Lung (tissue), 12 donors: Measurements from ENCODE around the gene CSGALNACT2. TPM values are rescaled to one million over a fixed set of nuclear protein-coding genes. Genes with fewer than 3 reads are reported as not detected.

Experiments used
- ATAC-seq: fragments of 200-7000 bp; cut with Tn5 transposase; one replicate; pipeline ENCODE4 v1.9.1; 2020; ENCODE audit warnings: moderate number of reproducible peaks; ENCODE audit not compliant: insufficient read depth, low FRiP score
- DNase-seq, 3 donors: peaks; one replicate each; pipeline ENCODE4 v3.0.0-alpha.2; 2013 to 2017
- H3K27ac ChIP-seq, 2 donors: one replicate each; pipeline ENCODE4 v1.5.1; 2013; ENCODE audit warnings: mild to moderate bottlenecking in 2 of 2, moderate library complexity in 2 of 2, control low read depth in 1 of 2, inconsistent platforms in 1 of 2, low read depth in 1 of 2, low read length in 1 of 2
- H3K27me3 ChIP-seq, 3 donors: one replicate each; pipeline ENCODE4 v1.5.1; 2013; ENCODE audit warnings: low read length in 2 of 3; ENCODE audit not compliant: control insufficient read depth in 3 of 3, insufficient read depth in 3 of 3
- H3K36me3 ChIP-seq, 4 donors: one replicate each; pipeline ENCODE4 v1.5.1; 2013; ENCODE audit warnings: low read length in 4 of 4, mild to moderate bottlenecking in 1 of 4, moderate library complexity in 1 of 4; ENCODE audit not compliant: control insufficient read depth in 4 of 4, insufficient read depth in 4 of 4
- H3K4me1 ChIP-seq, 5 donors: one replicate each; pipeline ENCODE4 v1.5.1; 2013; ENCODE audit warnings: low read length in 5 of 5, mild to moderate bottlenecking in 2 of 5, moderate library complexity in 1 of 5; ENCODE audit not compliant: control insufficient read depth in 5 of 5, insufficient read depth in 5 of 5
- H3K4me3 ChIP-seq: one replicate; pipeline ENCODE4 v1.5.1; 2013; ENCODE audit warnings: mild to moderate bottlenecking, control low read depth, moderate library complexity
- H3K9ac ChIP-seq, 2 donors: one replicate each; pipeline ENCODE4 v1.5.1; 2013; ENCODE audit warnings: low read length in 2 of 2, control low read depth in 1 of 2; ENCODE audit not compliant: insufficient read depth in 1 of 2
- H3K9me3 ChIP-seq, 4 donors: one replicate each; pipeline ENCODE4 v1.5.1; 2013; ENCODE audit warnings: low read length in 3 of 4, mild to moderate bottlenecking in 1 of 4, moderate library complexity in 1 of 4; ENCODE audit not compliant: control insufficient read depth in 4 of 4, insufficient read depth in 3 of 4
- CTCF ChIP-seq: IDR thresholded peaks from 2 replicates; pipeline ENCODE4 v1.5.1; 2012; ENCODE audit warnings: mild to moderate bottlenecking; ENCODE audit errors: control extremely low read depth, extremely low read depth
- WGBS, 2 donors: extraction: QIAGEN DNeasy Blood & Tissue Kit; methylation state at CpG; one replicate each; pipeline ENCODE4 v1.1.7; 2013; 5-methylcytosine and 5-hydroxymethylcytosine counted together
- polyA plus RNA-seq, 2 donors: library from polyadenylated mRNA; stranded (reverse); fragments of 200-250 nt; gene quantifications; one replicate each; pipeline ENCODE4 v1.2.1, GENCODE V29; 2013
- total RNA-seq, 2 donors: library from RNA; depleted of rRNA in 1 of 2; stranded (reverse); fragments of >200 nt in 1 of 2; gene quantifications; one replicate each; pipeline ENCODE4 v1.2.1, GENCODE V29; 2014 to 2021
- donor health status: control.
- donor health status: control.
- donor health status: Bipolar disorder and iron deficiency.
- donor health status: healthy.
- donor health status: DM: yes; HTN: yes; CAD: no.

CSGALNACT2 gene
- total and polyA plus RNA-seq, 4 donors = 9.8 to 48.4 (median 33.3) TPM

- Histone ChIP-seq H3K4me3 (no peak overlapping the region), H3K9me3 (no peaks in the 10 kb centered on the region), H3K36me3 (no peaks in the 10 kb centered on the region), H3K27me3 (no peaks in the 10 kb centered on the region), H3K9ac (no peak overlapping the region), H3K27ac (no peak overlapping the region), H3K4me1 (peaks cover 0 to 12% (median 5%) of the 10 kb centered on the region in 5 donors)
- 88 to 89% methylated on average over 9 of the region's 9 CpGs for WGBS, 2 donors
- ATAC-seq (no peak), DNase-seq (peak in 1 of 3 donors; percentile 4)
- TF ChIP-seq CTCF = no peak
Measured at GRCh38 chr10:43123361-43124093, 14.7 kb upstream of the CSGALNACT2 start.

GRCh38 chr10:43124094-43124521 lies 14.1 kb upstream of the CSGALNACT2 start:
- Histone ChIP-seq H3K4me1 (peaks cover 0 to 13% (median 5%) of the 10 kb centered on the region in 5 donors), H3K36me3 (no peaks in the 10 kb centered on the region), H3K27me3 (no peaks in the 10 kb centered on the region), H3K27ac (no peak overlapping the region), H3K9me3 (no peaks in the 10 kb centered on the region), H3K4me3 (no peak overlapping the region), H3K9ac (no peak overlapping the region)
- ATAC-seq (no peak), DNase-seq (no peak)
- no peak for TF ChIP-seq CTCF
- WGBS, 2 donors = 76 to 84% methylated on average over 6 of the region's 6 CpGs

GRCh38 chr10:43124574-43125273 lies 13.5 kb upstream of the CSGALNACT2 start:
- no peaks in the 10 kb centered on the region for H3K36me3 ChIP-seq
- H3K9ac ChIP-seq = no peak overlapping the region
- peaks cover 0 to 14% (median 5%) of the 10 kb centered on the region in 5 donors for H3K4me1 ChIP-seq
- ATAC-seq (no peak), DNase-seq (peak in 1 of 3 donors; percentile 9)
- no peaks in the 10 kb centered on the region for H3K27me3 ChIP-seq
- no peak for TF ChIP-seq CTCF
- WGBS, 2 donors = 88 to 89% methylated on average over 9 of the region's 9 CpGs
- no peak overlapping the region for H3K27ac ChIP-seq
- H3K4me3 ChIP-seq = no peak overlapping the region
- no peaks in the 10 kb centered on the region for H3K9me3 ChIP-seq
